C4-2B (cell line): ENCODE data around the gene BICDL1.

Experiments
- CTCF ChIP-seq: fragments of 450-650 bp; conservative IDR thresholded peaks from 2 replicates; pipeline ENCODE4 v1.5.1; 2017; ENCODE audit warnings: mild to moderate bottlenecking
- ZFX ChIP-seq: fragments of 450-650 bp; IDR thresholded peaks from 2 replicates; pipeline ENCODE4 v1.6.1; 2017

- no peak for TF ChIP-seq CTCF
- TF ChIP-seq ZFX, result no peak
Observed at GRCh38 chr12:120019938-120020337, 30.9 kb downstream of the BICDL1 start.
